Rectal smooth muscle tissue (tissue), 1 donor: Measurements from ENCODE around the gene GLT8D1.
A peak's percentile ranks its signal among the peaks of the same experiment; 100 is the strongest.
"Not testable (repeated sequence)": the region's sequence is repeated elsewhere in the genome, so short reads cannot be mapped to it uniquely, and the experiment has no call there.

ENCODE experiments used
- H3K27ac ChIP-seq: one replicate; pipeline ENCODE4 v1.7.0; 2013; ENCODE audit warnings: low read depth, low read length, inconsistent platforms
- H3K27me3 ChIP-seq: one replicate; pipeline ENCODE4 v1.7.0; 2013; ENCODE audit warnings: low read length; ENCODE audit not compliant: control insufficient read depth, insufficient read depth
- H3K36me3 ChIP-seq: one replicate; pipeline ENCODE4 v1.7.0; 2013; ENCODE audit warnings: low read length; ENCODE audit not compliant: control insufficient read depth, insufficient read depth
- H3K4me1 ChIP-seq: one replicate; pipeline ENCODE4 v1.7.0; 2013; ENCODE audit warnings: low read length; ENCODE audit not compliant: control insufficient read depth, insufficient read depth
- H3K4me3 ChIP-seq: one replicate; pipeline ENCODE4 v1.7.0; 2013; ENCODE audit warnings: low read length
- H3K9ac ChIP-seq: one replicate; pipeline ENCODE4 v1.7.0; 2013; ENCODE audit warnings: low read length

The GLT8D1 gene, protein sequence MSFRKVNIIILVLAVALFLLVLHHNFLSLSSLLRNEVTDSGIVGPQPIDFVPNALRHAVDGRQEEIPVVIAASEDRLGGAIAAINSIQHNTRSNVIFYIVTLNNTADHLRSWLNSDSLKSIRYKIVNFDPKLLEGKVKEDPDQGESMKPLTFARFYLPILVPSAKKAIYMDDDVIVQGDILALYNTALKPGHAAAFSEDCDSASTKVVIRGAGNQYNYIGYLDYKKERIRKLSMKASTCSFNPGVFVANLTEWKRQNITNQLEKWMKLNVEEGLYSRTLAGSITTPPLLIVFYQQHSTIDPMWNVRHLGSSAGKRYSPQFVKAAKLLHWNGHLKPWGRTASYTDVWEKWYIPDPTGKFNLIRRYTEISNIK

GRCh38 chr3:52705688-52706686 lies at the start of gene GLT8D1, which contains the start of gene SPCS1:
Gene GLT8D1 (minus strand): TSS chr3:52705791. CDS start chr3:52700460, 5,331 bp downstream.
Gene SPCS1 (plus strand): TSS chr3:52706106. CDS start chr3:52706247, 141 bp downstream.
- H3K27me3 ChIP-seq, result no peaks in the 10 kb centered on the region
- peaks cover 10% of the 10 kb centered on the region for H3K4me1 ChIP-seq
- H3K4me3 ChIP-seq, result peak within 1 kb of the TSS; percentile 97
- peak within 1 kb of the TSS; percentile 92 for H3K27ac ChIP-seq
- H3K36me3 ChIP-seq, result no peaks in the 10 kb centered on the region
- H3K9ac ChIP-seq, result peak within 1 kb of the TSS; percentile 91

- H3K27me3 ChIP-seq, result no peaks in the 10 kb centered on the region
- no peak overlapping the region for H3K9ac ChIP-seq
- no peaks in the 10 kb centered on the region for H3K4me1 ChIP-seq
- no peak overlapping the region for H3K27ac ChIP-seq
- H3K4me3 ChIP-seq, result no peak overlapping the region
- H3K36me3 ChIP-seq, result peaks cover 13% of the 10 kb centered on the region
Observed at GRCh38 chr3:52754373-52754772, 48.8 kb upstream of the GLT8D1 start.

- H3K36me3 ChIP-seq, result peaks cover 16% of the 10 kb centered on the region
- no peak overlapping the region for H3K27ac ChIP-seq
- H3K4me3 ChIP-seq, result no peak overlapping the region
Observed at GRCh38 chr3:52752045-52752660, 46.6 kb upstream of the GLT8D1 start.

DNA sequence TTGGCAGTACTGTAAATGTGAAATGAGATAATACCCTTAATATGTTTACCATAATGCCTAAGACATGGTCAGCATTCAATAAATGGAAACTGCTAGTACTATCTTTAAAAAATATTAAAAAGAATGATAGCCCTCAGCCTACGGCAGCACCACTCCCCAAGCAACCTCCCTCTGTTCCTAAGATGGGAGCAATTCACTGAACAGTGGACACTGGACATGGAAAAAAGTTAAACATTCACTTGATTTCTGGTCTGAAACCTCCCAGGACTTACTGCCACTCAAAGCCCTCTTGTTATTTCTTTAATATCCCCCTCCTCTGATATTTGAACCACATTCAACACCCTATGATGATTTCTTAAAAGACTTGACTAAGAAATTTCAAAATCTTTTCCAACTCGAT lies 38.1 kb upstream of the GLT8D1 start:
- H3K27me3 ChIP-seq, result no peaks in the 10 kb centered on the region
- H3K4me3 ChIP-seq, result no peak overlapping the region
- H3K4me1 ChIP-seq, result no peaks in the 10 kb centered on the region
- peaks cover 21% of the 10 kb centered on the region for H3K36me3 ChIP-seq
- no peak overlapping the region for H3K9ac ChIP-seq
- H3K27ac ChIP-seq, result no peak overlapping the region

More at GRCh38 chr3:52752045-52752660, 46.6 kb upstream of the GLT8D1 start:
- no peak overlapping the region for H3K9ac ChIP-seq
- no peaks in the 10 kb centered on the region for H3K4me1 ChIP-seq
- H3K27me3 ChIP-seq, result no peaks in the 10 kb centered on the region

DNA sequence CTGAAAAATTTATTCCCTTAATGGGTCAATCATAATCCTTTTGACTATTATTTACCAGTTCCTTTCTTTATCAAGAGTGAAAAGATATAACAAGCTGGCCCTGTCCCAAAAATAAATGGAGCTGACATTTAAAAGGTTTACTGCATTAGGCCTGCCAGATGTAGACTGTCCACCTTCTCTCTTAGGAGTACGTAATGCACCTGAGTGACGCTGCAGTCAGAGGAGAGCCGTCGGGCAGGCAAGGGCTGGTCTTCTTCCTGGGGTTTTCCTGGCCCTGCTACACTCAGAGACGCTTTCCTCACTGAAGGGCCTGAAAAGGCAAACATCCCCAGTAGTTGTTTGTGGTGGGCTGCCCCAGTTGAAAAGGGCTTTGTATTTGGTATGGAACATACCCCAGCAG lies 37.6 kb upstream of the GLT8D1 start:
- Histone ChIP-seq H3K4me1 (no peaks in the 10 kb centered on the region), H3K36me3 (peaks cover 18% of the 10 kb centered on the region), H3K27ac (no peak overlapping the region), H3K27me3 (no peaks in the 10 kb centered on the region), H3K4me3 (no peak overlapping the region), H3K9ac (no peak overlapping the region)

DNA sequence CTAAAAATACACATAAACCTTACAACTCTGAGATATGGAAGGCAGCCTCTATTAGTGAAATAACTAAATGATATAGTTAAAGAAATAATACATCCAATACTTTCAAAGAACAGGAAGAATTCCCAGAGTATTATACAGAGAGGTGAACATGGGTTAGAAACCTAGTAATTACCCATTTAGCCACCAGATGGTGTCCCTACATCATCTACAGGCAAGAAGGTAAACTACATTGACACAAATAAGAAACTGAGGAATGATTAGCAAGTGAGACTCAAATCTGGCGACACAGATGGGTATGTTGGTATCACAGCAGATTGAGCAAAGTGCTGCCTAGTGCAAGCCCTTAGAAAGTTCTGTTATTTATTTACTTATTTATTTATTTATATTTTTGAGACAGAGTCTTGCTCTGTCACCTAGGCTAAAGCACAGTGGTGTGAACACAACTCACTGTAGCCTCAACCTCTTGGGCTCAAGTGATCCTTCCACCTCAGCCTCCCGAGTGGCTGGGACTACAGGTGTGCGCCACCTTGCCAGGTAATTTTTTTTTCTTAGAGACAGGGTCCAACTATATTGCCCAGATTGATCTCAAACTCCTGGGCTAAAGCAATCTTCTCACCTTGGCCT lies 36.9 kb upstream of the GLT8D1 start:
- Histone ChIP-seq H3K27ac (no peak overlapping the region), H3K36me3 (peaks cover 18% of the 10 kb centered on the region), H3K9ac (no peak overlapping the region), H3K27me3 (no peaks in the 10 kb centered on the region), H3K4me3 (no peak overlapping the region), H3K4me1 (no peaks in the 10 kb centered on the region)

DNA sequence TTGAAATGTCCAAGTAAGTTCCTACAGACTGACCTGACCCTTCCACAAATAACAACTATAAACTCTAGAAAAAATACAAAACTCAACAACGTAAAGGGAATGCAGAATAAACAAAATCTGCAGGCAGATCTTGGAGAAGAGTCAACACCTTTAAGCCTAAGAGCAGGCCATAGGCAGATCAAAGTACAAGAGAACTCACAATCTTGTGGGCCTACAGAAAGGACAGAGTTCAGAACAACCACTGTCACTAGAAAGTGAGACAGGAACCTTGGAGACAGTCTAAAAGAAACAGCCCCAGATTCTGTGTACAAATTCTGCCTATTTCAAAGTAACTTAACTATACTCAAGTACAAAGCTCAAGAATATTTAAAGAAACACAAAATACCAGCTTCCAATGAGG lies 34.1 kb upstream of the GLT8D1 start:
- Histone ChIP-seq H3K27ac (no peak overlapping the region), H3K27me3 (no peaks in the 10 kb centered on the region), H3K4me1 (no peaks in the 10 kb centered on the region), H3K36me3 (peaks cover 15% of the 10 kb centered on the region), H3K4me3 (no peak overlapping the region), H3K9ac (no peak overlapping the region)

DNA sequence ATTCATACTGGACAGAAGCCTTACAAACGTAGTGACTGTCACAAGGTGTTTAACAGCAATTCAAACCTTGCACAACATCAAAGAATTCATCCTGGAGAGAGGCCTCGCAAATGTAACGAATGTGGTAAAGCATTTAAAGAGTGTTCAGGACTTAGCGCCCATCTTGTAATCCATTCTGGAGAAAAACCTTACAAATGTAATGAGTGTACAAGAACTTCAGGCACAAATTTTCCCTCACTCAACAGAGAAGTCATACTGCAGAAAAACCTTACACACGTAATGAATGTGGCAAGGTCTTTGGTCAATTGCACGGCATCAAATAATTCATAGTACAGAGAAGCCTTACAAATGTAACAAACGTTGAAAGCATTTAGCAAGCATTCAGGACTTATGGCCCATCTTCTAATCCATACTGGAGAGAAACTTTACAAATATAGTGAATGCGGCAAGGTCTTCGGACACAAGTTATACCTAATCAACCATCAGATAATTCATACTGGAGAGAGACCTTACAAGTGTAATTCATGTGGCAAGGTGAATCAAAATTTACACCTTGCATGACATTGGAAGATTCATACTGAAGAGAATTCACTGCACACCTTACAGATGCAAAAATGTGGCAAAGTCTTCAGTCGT lies 27.8 kb upstream of the GLT8D1 start:
- H3K9ac ChIP-seq, result no peak overlapping the region
- H3K4me3 ChIP-seq, result no peak overlapping the region
- H3K36me3 ChIP-seq, result peaks cover 4% of the 10 kb centered on the region
- H3K27ac ChIP-seq, result no peak overlapping the region
- H3K4me1 ChIP-seq, result no peaks in the 10 kb centered on the region
- no peaks in the 10 kb centered on the region for H3K27me3 ChIP-seq

GRCh38 chr3:52731590-52731989 lies 26.0 kb upstream of the GLT8D1 start:
- Histone ChIP-seq H3K4me3 (no peak overlapping the region), H3K36me3 (peaks cover 4% of the 10 kb centered on the region), H3K27ac (no peak overlapping the region), H3K27me3 (no peaks in the 10 kb centered on the region), H3K4me1 (no peaks in the 10 kb centered on the region), H3K9ac (no peak overlapping the region)

GRCh38 chr3:52730681-52731080 lies 25.1 kb upstream of the GLT8D1 start:
- Histone ChIP-seq H3K27ac (no peak overlapping the region), H3K9ac (no peak overlapping the region), H3K27me3 (no peaks in the 10 kb centered on the region), H3K4me3 (no peak overlapping the region), H3K36me3 (peaks cover 4% of the 10 kb centered on the region), H3K4me1 (no peaks in the 10 kb centered on the region)

DNA sequence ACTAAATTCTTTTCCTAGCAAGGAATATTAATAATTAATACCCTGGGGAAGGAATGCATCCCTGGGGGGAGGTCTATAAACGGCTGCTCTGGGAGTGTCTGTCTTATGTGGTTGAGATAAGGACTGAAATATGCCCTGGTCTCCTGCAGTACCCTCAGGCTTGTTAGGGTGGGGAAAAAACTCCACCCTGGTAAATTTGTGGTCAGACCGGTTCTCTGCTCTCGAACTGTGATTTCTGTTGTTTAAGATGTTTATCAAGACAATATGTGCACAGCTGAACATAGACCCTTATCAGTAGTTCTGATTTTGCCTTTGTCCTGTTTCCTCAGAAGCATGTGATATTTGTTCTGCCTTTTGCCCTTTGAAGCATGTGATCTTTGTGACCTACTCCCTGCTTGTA lies 23.2 kb upstream of the GLT8D1 start:
- H3K36me3 ChIP-seq, H3K4me1 ChIP-seq, H3K27me3 ChIP-seq, H3K27ac ChIP-seq, H3K9ac ChIP-seq, H3K4me3 ChIP-seq: not testable (repeated sequence)
